Measurements from ENCODE around the gene TRIM39. TPM values are rescaled to one million over a fixed set of nuclear protein-coding genes. Genes with fewer than 3 reads are reported as not detected.

The TRIM39 gene
- total RNA-seq, 6 experiments from 2014 or later = 8.7 to 12.2 (median 10.8) TPM

DNA sequence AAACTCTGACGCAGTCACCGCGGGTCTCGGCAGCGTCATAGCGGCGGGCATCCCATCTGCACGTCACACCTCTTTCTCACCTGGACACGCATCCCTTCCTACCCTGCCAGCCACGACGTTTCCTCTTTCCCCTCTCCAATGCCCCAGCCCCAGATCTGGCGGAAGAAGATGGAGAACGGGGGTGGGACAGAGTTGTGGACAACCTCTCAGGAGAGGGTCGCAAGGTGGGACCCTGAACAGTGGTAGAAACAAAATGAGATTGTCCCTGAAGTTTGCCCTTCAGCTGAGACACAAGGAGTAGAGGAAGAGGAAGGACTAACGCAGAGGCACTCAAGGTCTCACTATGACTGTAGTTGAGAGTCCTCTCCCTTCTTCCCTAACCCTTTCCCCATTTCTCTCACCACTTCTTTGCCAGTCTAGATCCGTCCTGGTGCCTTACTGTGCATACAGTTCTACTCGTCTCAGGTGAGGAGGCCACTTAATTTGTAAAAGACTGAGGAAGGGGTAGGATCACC is 562 bp downstream of the TRIM39 start:
- peaks cover 24% of the 10 kb centered on the region for H3K36me3 Mint-ChIP-seq (ENCODE audit: low read depth)
- H3K9me3 Mint-ChIP-seq = no peaks in the 10 kb centered on the region
- TF ChIP-seq, protein P1, sequence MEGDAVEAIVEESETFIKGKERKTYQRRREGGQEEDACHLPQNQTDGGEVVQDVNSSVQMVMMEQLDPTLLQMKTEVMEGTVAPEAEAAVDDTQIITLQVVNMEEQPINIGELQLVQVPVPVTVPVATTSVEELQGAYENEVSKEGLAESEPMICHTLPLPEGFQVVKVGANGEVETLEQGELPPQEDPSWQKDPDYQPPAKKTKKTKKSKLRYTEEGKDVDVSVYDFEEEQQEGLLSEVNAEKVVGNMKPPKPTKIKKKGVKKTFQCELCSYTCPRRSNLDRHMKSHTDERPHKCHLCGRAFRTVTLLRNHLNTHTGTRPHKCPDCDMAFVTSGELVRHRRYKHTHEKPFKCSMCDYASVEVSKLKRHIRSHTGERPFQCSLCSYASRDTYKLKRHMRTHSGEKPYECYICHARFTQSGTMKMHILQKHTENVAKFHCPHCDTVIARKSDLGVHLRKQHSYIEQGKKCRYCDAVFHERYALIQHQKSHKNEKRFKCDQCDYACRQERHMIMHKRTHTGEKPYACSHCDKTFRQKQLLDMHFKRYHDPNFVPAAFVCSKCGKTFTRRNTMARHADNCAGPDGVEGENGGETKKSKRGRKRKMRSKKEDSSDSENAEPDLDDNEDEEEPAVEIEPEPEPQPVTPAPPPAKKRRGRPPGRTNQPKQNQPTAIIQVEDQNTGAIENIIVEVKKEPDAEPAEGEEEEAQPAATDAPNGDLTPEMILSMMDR (IDR thresholded peaks at IDR 0.05) = no peak
- H3K4me3 Mint-ChIP-seq = peak overlapping the region; percentile 95
- H3K4me1 Mint-ChIP-seq (ENCODE audit: low read depth) = peaks cover 46% of the 10 kb centered on the region
- peak overlapping the region; percentile 98 for H3K27ac Mint-ChIP-seq
- no peak for DNase-seq
- H3K27me3 Mint-ChIP-seq (ENCODE audit: insufficient read depth) = no peaks in the 10 kb centered on the region; the same call in none of the 2 replicates

DNA sequence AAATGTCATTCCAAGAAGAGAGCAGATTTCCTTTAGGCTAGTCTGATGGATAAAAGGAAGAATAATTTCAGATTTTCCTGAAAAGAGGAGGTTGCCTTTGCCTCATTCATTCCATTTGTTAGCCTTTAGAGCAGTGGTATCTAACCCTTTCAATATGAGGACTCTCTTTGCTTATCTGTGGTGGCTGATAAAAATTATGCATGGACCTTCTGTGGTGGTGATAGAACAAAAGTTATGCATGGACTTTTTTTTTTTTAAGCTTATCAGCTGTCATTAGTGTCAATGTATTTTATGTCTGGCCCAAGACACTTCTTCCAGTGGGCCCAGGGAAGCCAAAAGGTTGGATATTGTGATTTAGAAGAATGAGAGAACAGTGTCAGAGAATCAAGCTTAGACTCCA is 1.7 kb downstream of the TRIM39 start:
- Mint-ChIP-seq H3K9me3 (no peaks in the 10 kb centered on the region), H3K36me3 (ENCODE audit: low read depth) (peaks cover 24% of the 10 kb centered on the region), H3K27me3 (ENCODE audit: insufficient read depth) (no peaks in the 10 kb centered on the region; the same call in 1 of the 2 replicates), H3K4me3 (no peak overlapping the region), H3K4me1 (ENCODE audit: low read depth) (peaks cover 35% of the 10 kb centered on the region), H3K27ac (no peak overlapping the region)
- DNase-seq = no peak
- TF ChIP-seq, protein P1 (IDR thresholded peaks at IDR 0.05) = no peak

DNA sequence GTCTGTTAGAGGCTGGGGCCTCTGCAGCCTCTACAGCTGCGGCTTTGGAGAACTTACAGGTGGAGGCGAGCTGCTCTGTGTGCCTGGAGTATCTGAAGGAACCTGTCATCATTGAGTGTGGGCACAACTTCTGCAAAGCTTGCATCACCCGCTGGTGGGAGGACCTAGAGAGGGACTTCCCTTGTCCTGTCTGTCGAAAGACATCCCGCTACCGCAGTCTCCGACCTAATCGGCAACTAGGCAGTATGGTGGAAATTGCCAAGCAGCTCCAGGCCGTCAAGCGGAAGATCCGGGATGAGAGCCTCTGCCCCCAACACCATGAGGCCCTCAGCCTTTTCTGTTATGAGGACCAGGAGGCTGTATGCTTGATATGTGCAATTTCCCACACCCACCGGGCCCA is 2.6 kb downstream of the TRIM39 start:
- Mint-ChIP-seq H3K27me3 (ENCODE audit: insufficient read depth) (no peaks in the 10 kb centered on the region; the same call in 1 of the 2 replicates), H3K36me3 (ENCODE audit: low read depth) (peaks cover 21% of the 10 kb centered on the region), H3K4me1 (ENCODE audit: low read depth) (peaks cover 25% of the 10 kb centered on the region), H3K4me3 (no peak overlapping the region), H3K27ac (no peak overlapping the region), H3K9me3 (no peaks in the 10 kb centered on the region)
- no peak for DNase-seq
- TF ChIP-seq, protein P1 (IDR thresholded peaks at IDR 0.05) = no peak

DNA sequence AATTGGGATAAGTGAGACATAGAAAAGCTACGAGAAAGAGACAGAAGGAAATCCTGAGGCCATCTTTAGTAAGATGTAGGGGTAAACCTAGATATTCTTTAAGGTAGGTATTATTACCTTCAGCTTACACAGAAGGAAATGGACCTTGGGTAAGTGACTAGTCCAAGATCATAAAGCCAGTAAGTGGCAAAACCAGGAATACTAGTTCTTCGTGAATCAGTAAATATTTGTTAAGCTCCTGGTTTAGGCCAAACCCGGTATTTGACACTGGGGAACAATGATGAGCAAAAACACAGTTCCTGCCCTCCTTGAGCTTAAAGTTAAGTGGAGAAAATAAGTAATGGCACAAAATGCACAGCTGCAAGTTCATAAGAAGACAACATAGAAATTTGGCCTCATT is 5.3 kb downstream of the TRIM39 start:
- Mint-ChIP-seq H3K4me3 (no peak overlapping the region), H3K27me3 (ENCODE audit: insufficient read depth) (no peaks in the 10 kb centered on the region), H3K36me3 (ENCODE audit: low read depth) (peaks cover 25% of the 10 kb centered on the region), H3K27ac (no peak overlapping the region), H3K9me3 (no peaks in the 10 kb centered on the region), H3K4me1 (ENCODE audit: low read depth) (peaks cover 13% of the 10 kb centered on the region)
- no peak for DNase-seq
- TF ChIP-seq, protein P1 (IDR thresholded peaks at IDR 0.05) = no peak

DNA sequence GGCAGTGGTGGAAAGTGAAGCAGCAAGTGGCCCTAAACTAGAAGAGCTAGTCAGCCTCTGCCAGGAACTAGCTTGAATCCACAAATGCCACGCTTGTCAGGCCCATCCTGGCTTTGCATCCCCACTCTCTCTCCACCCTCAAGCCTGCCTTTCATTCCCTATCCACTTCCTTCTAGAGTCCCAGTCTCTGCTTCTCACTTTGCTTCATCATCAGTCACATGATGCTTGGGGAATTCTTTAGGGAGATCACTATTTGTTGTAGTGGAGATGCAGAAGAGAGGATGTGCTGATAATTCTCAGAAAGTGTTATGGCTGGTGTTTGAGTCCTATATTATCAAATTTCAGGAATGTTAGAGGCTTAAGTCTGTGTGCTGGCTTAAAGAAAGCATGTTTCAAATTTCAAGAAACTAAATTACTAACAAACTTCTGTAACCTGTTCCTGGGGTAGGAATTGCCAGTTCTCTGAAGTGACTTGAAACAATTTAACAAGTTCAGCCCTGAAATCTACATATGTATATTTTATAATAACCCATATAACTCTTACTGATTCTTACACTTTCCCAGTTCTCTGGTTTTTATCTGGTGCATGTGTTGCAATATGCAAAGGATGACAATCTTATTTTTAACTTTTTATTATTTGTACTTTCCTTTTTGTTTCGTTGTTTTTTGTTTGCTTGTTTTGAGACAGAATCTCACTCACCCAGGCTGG is 7.5 kb downstream of the TRIM39 start:
- Mint-ChIP-seq H3K4me3 (no peak overlapping the region), H3K36me3 (ENCODE audit: low read depth) (peaks cover 25% of the 10 kb centered on the region)
- no peak for DNase-seq

More for the DNA sequence above, 7.5 kb downstream of the TRIM39 start:
- Mint-ChIP-seq H3K27me3 (ENCODE audit: insufficient read depth) (no peaks in the 10 kb centered on the region), H3K9me3 (no peaks in the 10 kb centered on the region), H3K4me1 (ENCODE audit: low read depth) (no peaks in the 10 kb centered on the region), H3K27ac (no peak overlapping the region)
- TF ChIP-seq, protein P1 (IDR thresholded peaks at IDR 0.05) = no peak
